Measurements from ENCODE around the gene SORL1.
A peak's percentile ranks its signal among the peaks of the same experiment; 100 is the strongest.

SORL1 gene

GRCh38 chr11:121464352-121464946 is 12.3 kb downstream of the SORL1 start:
- TF ChIP-seq YY1 (IDR thresholded peaks at IDR 0.05; ENCODE audit: low read depth) = 0 out of 2 replicates have a peak, but pooled peaks have one; percentile 47
- peak; percentile 88 for TF ChIP-seq NFIC (IDR thresholded peaks at IDR 0.05)
- TF ChIP-seq EP300 (IDR thresholded peaks at IDR 0.05; ENCODE audit: borderline replicate concordance) = peak; percentile 63
- TF ChIP-seq EGR1 (IDR thresholded peaks at IDR 0.05) = no peak
- no peak for TF ChIP-seq TAF1 (IDR thresholded peaks at IDR 0.05; ENCODE audit: low read depth)
- peak; percentile 62 for TF ChIP-seq TEAD4 (IDR thresholded peaks at IDR 0.05)
- TF ChIP-seq, protein P1, sequence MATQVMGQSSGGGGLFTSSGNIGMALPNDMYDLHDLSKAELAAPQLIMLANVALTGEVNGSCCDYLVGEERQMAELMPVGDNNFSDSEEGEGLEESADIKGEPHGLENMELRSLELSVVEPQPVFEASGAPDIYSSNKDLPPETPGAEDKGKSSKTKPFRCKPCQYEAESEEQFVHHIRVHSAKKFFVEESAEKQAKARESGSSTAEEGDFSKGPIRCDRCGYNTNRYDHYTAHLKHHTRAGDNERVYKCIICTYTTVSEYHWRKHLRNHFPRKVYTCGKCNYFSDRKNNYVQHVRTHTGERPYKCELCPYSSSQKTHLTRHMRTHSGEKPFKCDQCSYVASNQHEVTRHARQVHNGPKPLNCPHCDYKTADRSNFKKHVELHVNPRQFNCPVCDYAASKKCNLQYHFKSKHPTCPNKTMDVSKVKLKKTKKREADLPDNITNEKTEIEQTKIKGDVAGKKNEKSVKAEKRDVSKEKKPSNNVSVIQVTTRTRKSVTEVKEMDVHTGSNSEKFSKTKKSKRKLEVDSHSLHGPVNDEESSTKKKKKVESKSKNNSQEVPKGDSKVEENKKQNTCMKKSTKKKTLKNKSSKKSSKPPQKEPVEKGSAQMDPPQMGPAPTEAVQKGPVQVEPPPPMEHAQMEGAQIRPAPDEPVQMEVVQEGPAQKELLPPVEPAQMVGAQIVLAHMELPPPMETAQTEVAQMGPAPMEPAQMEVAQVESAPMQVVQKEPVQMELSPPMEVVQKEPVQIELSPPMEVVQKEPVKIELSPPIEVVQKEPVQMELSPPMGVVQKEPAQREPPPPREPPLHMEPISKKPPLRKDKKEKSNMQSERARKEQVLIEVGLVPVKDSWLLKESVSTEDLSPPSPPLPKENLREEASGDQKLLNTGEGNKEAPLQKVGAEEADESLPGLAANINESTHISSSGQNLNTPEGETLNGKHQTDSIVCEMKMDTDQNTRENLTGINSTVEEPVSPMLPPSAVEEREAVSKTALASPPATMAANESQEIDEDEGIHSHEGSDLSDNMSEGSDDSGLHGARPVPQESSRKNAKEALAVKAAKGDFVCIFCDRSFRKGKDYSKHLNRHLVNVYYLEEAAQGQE (IDR thresholded peaks at IDR 0.05; ENCODE audit: low read depth) = no peak
- TF ChIP-seq, protein P2, sequence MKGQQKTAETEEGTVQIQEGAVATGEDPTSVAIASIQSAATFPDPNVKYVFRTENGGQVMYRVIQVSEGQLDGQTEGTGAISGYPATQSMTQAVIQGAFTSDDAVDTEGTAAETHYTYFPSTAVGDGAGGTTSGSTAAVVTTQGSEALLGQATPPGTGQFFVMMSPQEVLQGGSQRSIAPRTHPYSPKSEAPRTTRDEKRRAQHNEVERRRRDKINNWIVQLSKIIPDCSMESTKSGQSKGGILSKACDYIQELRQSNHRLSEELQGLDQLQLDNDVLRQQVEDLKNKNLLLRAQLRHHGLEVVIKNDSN (IDR thresholded peaks at IDR 0.05) = no peak
- peak; percentile 19; the same call in 1 of the 2 replicates for TF ChIP-seq MAX (IDR thresholded peaks at IDR 0.05)
- TF ChIP-seq ZBTB7A (IDR thresholded peaks at IDR 0.05; ENCODE audit: low read depth) = no peak
- no peak for TF ChIP-seq CEBPB (IDR thresholded peaks at IDR 0.05)
- TF ChIP-seq RAD21 (IDR thresholded peaks at IDR 0.05; ENCODE audit: low read depth) = peak; percentile 3; the same call in 1 of the 2 replicates
- no peak for TF ChIP-seq CREB1 (IDR thresholded peaks at IDR 0.05; ENCODE audit: low read depth)
- no peak for TF ChIP-seq FOXM1 (IDR thresholded peaks at IDR 0.05; ENCODE audit: borderline replicate concordance, low read depth)
- TF ChIP-seq TCF12 (IDR thresholded peaks at IDR 0.05; ENCODE audit: low read depth) = peak; percentile 71

- TF ChIP-seq EGR1 (IDR thresholded peaks at IDR 0.05) = no peak
- peak; percentile 39; the same call in 1 of the 2 replicates for TF ChIP-seq MAX (IDR thresholded peaks at IDR 0.05)
- no peak for TF ChIP-seq FOXM1 (IDR thresholded peaks at IDR 0.05; ENCODE audit: borderline replicate concordance, low read depth)
- 0 out of 2 replicates have a peak, but pooled peaks have one; percentile 45 for TF ChIP-seq TCF12 (IDR thresholded peaks at IDR 0.05; ENCODE audit: low read depth)
Observed at GRCh38 chr11:121465709-121466062, 13.6 kb downstream of the SORL1 start.

GRCh38 chr11:121466063-121466794 is 14.1 kb downstream of the SORL1 start:
- TF ChIP-seq RAD21 (IDR thresholded peaks at IDR 0.05; ENCODE audit: low read depth) = 0 out of 2 replicates have a peak, but pooled peaks have one; percentile 7
- TF ChIP-seq EP300 (IDR thresholded peaks at IDR 0.05; ENCODE audit: borderline replicate concordance) = peak; percentile 68
- TF ChIP-seq TAF1 (IDR thresholded peaks at IDR 0.05; ENCODE audit: low read depth) = peak; percentile 61
- TF ChIP-seq CREB1 (IDR thresholded peaks at IDR 0.05; ENCODE audit: low read depth) = no peak
- TF ChIP-seq CEBPB (IDR thresholded peaks at IDR 0.05) = no peak; the same call in 1 of the 2 replicates
- TF ChIP-seq MAX (IDR thresholded peaks at IDR 0.05) = peak; percentile 55
- peak; percentile 48; the same call in 1 of the 2 replicates for TF ChIP-seq FOXM1 (IDR thresholded peaks at IDR 0.05; ENCODE audit: borderline replicate concordance, low read depth)
- TF ChIP-seq ZBTB7A (IDR thresholded peaks at IDR 0.05; ENCODE audit: low read depth) = peak; percentile 58; the same call in 1 of the 2 replicates
- peak; percentile 91 for TF ChIP-seq TEAD4 (IDR thresholded peaks at IDR 0.05)
- peak; percentile 87 for TF ChIP-seq TCF12 (IDR thresholded peaks at IDR 0.05; ENCODE audit: low read depth)
- TF ChIP-seq, protein P1 (IDR thresholded peaks at IDR 0.05; ENCODE audit: low read depth) = no peak
- TF ChIP-seq EGR1 (IDR thresholded peaks at IDR 0.05) = no peak
- TF ChIP-seq, protein P2 (IDR thresholded peaks at IDR 0.05) = no peak
- no peak for TF ChIP-seq YY1 (IDR thresholded peaks at IDR 0.05; ENCODE audit: low read depth)
- peak; percentile 85 for TF ChIP-seq NFIC (IDR thresholded peaks at IDR 0.05)

DNA sequence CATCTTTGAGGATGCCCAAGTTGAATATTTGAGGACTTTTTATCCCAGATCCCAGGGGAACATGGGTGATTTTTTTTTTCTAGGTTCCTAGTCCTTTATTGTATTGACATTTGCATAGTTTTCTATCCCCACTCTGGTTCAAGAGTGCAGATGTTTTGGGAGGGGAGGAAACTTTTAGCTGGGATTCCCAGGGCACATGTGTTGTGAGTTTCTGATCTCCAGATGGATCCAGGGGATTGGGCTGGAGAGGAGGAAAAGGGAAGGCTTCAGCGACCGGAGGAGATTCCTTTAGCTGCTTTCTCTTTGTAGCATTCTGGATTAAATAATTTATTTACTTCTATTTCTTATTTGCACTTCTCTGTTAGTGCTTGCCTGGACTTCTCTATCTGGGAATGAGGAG is 15.4 kb downstream of the SORL1 start:
- TF ChIP-seq RAD21 (IDR thresholded peaks at IDR 0.05; ENCODE audit: low read depth) = no peak
- no peak for TF ChIP-seq TEAD4 (IDR thresholded peaks at IDR 0.05)
- no peak for TF ChIP-seq FOXM1 (IDR thresholded peaks at IDR 0.05; ENCODE audit: borderline replicate concordance, low read depth)
- no peak for TF ChIP-seq CREB1 (IDR thresholded peaks at IDR 0.05; ENCODE audit: low read depth)
- TF ChIP-seq ZBTB7A (IDR thresholded peaks at IDR 0.05; ENCODE audit: low read depth) = no peak
- TF ChIP-seq YY1 (IDR thresholded peaks at IDR 0.05; ENCODE audit: low read depth) = no peak
- TF ChIP-seq CEBPB (IDR thresholded peaks at IDR 0.05) = no peak
- no peak for TF ChIP-seq EGR1 (IDR thresholded peaks at IDR 0.05)
- TF ChIP-seq, protein P1 (IDR thresholded peaks at IDR 0.05; ENCODE audit: low read depth) = no peak
- TF ChIP-seq, protein P2 (IDR thresholded peaks at IDR 0.05) = no peak
- no peak for TF ChIP-seq EP300 (IDR thresholded peaks at IDR 0.05; ENCODE audit: borderline replicate concordance)
- no peak for TF ChIP-seq MAX (IDR thresholded peaks at IDR 0.05)
- no peak for TF ChIP-seq NFIC (IDR thresholded peaks at IDR 0.05)
- TF ChIP-seq TAF1 (IDR thresholded peaks at IDR 0.05; ENCODE audit: low read depth) = no peak
- TF ChIP-seq TCF12 (IDR thresholded peaks at IDR 0.05; ENCODE audit: low read depth) = no peak
